ENCODE results near the gene SKIC8.
A peak's percentile ranks its signal among the peaks of the same experiment; 100 is the strongest.

The SKIC8 gene

GRCh38 chr15:78321786-78322185 lies 22.4 kb upstream of the SKIC8 start:
- no peak for TF ChIP-seq CTCF (IDR thresholded peaks at IDR 0.05; ENCODE audit: borderline replicate concordance, insufficient read depth, low read depth, low read length)

GRCh38 chr15:78321041-78321570 lies 21.7 kb upstream of the SKIC8 start:
- no peak overlapping the region for H3K4me3 ChIP-seq (ENCODE audit: low read depth, low read length)
- no peak for TF ChIP-seq CTCF (IDR thresholded peaks at IDR 0.05; ENCODE audit: borderline replicate concordance, insufficient read depth, low read depth, low read length)

More at GRCh38 chr15:78321786-78322185, 22.4 kb upstream of the SKIC8 start:
- no peak overlapping the region for H3K4me3 ChIP-seq (ENCODE audit: low read depth, low read length)

- no peak for TF ChIP-seq CTCF (IDR thresholded peaks at IDR 0.05; ENCODE audit: borderline replicate concordance, insufficient read depth, low read depth, low read length)
- H3K4me3 ChIP-seq (ENCODE audit: low read depth, low read length), result no peak overlapping the region
Measured at GRCh38 chr15:78320183-78320582, 20.8 kb upstream of the SKIC8 start.

- no peak overlapping the region for H3K4me3 ChIP-seq (ENCODE audit: low read depth, low read length)
- no peak for TF ChIP-seq CTCF (IDR thresholded peaks at IDR 0.05; ENCODE audit: borderline replicate concordance, insufficient read depth, low read depth, low read length)
Measured at GRCh38 chr15:78319588-78319987, 20.2 kb upstream of the SKIC8 start.

GRCh38 chr15:78317145-78317836 lies 17.9 kb upstream of the SKIC8 start:
- TF ChIP-seq CTCF (IDR thresholded peaks at IDR 0.05; ENCODE audit: borderline replicate concordance, insufficient read depth, low read depth, low read length), result peak; percentile 10; the same call in 1 of the 2 replicates
- H3K4me3 ChIP-seq (ENCODE audit: low read depth, low read length), result no peak overlapping the region

- H3K4me3 ChIP-seq (ENCODE audit: low read depth, low read length), result no peak overlapping the region
- TF ChIP-seq CTCF (IDR thresholded peaks at IDR 0.05; ENCODE audit: borderline replicate concordance, insufficient read depth, low read depth, low read length), result no peak
Measured at GRCh38 chr15:78316283-78317083, 17.1 kb upstream of the SKIC8 start.
